Body of pancreas (tissue), 4 donors: ENCODE data around the gene IGF1R.

Experiments used
- POLR2A ChIP-seq, 3 donors: fragments of 450-650 bp; IDR thresholded peaks; one replicate each; pipeline ENCODE4 v1.6.1; 2016; ENCODE audit warnings: antibody characterized with exemption in 3 of 3, mild to moderate bottlenecking in 2 of 3
- TF ChIP-seq, protein P1 (sequence below), 7 experiments: fragments of 450-650 bp in 4 of 7; fragments of 200-600 bp in 3 of 7; sonication (generic) in 3 of 7; IDR thresholded peaks; one replicate each; pipeline ENCODE4 v1.5.1; 2016 to 2019; ENCODE audit warnings: antibody characterized with exemption in 7 of 7

DNA sequence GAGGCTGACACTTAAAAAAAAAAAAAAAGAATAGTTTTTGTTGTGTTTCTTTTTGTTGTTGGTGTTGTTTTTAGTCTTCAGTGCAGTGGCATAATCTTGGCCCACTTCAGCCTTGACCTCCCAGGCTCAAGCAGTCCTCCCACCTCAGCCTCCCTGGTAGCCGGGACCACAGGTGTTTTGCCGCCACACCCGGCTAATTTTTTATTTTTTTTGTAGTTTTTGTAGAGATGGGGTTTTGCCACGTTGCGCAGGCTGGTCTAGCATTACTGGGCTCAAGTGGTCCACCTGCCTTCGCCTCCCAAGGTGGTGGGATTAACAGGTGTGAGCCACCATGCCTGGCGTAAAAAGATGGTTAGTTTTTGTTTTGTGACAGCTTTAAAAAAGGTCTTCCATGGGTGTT is 30.1 kb downstream of the IGF1R start:
- TF ChIP-seq POLR2A (IDR thresholded peaks at IDR 0.05), result no peak
- TF ChIP-seq, protein P1, sequence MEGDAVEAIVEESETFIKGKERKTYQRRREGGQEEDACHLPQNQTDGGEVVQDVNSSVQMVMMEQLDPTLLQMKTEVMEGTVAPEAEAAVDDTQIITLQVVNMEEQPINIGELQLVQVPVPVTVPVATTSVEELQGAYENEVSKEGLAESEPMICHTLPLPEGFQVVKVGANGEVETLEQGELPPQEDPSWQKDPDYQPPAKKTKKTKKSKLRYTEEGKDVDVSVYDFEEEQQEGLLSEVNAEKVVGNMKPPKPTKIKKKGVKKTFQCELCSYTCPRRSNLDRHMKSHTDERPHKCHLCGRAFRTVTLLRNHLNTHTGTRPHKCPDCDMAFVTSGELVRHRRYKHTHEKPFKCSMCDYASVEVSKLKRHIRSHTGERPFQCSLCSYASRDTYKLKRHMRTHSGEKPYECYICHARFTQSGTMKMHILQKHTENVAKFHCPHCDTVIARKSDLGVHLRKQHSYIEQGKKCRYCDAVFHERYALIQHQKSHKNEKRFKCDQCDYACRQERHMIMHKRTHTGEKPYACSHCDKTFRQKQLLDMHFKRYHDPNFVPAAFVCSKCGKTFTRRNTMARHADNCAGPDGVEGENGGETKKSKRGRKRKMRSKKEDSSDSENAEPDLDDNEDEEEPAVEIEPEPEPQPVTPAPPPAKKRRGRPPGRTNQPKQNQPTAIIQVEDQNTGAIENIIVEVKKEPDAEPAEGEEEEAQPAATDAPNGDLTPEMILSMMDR (IDR thresholded peaks at IDR 0.05), result no peak
